Measurements from ENCODE around the gene EZR. TPM values are rescaled to one million over a fixed set of nuclear protein-coding genes. Genes with fewer than 3 reads are reported as not detected.

Gene EZR
- total RNA-seq, 1 experiment from 2014 or later, result 1,402 TPM

DNA sequence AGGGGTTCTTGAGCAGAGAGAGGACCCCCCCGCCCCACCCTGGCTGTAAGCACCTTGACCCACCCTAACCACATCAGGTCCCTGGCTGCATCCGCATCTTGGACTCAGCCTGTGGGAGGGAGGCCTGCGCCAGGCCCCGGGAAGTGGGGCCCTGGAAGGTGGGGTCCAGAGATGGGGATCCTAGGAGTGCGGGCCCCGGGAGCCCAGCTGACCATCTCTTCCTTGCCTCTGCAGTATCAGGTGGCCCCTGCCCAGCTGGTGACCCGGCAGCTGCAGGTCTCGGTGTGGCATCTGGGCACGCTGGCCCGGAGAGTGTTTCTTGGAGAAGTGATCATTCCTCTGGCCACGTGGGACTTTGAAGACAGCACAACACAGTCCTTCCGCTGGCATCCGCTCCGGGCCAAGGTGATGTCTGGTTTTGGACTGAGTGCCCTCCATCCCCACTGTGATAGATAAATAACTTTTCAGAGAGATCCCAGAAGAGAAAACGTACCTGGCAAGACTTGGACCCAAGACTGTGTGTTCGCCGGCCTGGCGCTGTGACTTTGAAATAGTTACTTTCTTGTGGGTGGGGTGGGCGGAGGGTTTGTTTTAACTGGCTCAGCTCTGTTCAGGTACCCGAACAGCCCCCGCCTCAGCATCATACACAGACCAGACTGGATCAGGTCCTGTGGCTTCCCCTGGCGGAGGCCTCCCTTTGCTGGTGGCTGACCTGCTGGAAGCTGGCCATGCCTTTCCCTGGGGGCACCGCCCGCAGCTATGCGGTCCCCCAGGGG lies 62.0 kb downstream of the EZR start:
- Histone ChIP-seq H4K20me1 (ENCODE audit: insufficient read depth) (no peaks in the 10 kb centered on the region), H2AFZ (ENCODE audit: low read depth, low read length, poor library complexity, severe bottlenecking) (no peak overlapping the region), H3K4me1 (ENCODE audit: control insufficient read depth in 1 of 2, insufficient read depth in 2 of 2, low read length in 2 of 2) (peaks cover 54 to 71% of the 10 kb centered on the region in 2 experiments), H3K4me2 (ENCODE audit: low read length) (no peak overlapping the region), H3K27me3 (ENCODE audit: insufficient read depth, low read length) (no peaks in the 10 kb centered on the region), H3K36me3 (ENCODE audit: control insufficient read depth in 1 of 2, insufficient read depth in 2 of 2, low read length in 2 of 2) (peaks cover 0 to 41% of the 10 kb centered on the region in 2 experiments; a peak in 3 of 4 replicates), H3K9ac (ENCODE audit: low read length) (0 out of 2 replicates have a peak overlapping the region, but pooled peaks have one; percentile 24), H3K27ac (ENCODE audit: low read depth, low read length) (peak overlapping the region; percentile 6; the same call in 1 of the 2 replicates), H3K9me2 (ENCODE audit: insufficient read depth) (no peaks in the 10 kb centered on the region), H3K79me2 (ENCODE audit: insufficient read depth, low read length) (peaks cover 9% of the 10 kb centered on the region; the same call in 1 of the 2 replicates), H3K9me3 (ENCODE audit: control insufficient read depth in 1 of 2, insufficient read depth in 1 of 2, low read depth in 1 of 2, low read length in 2 of 2) (no peaks in the 10 kb centered on the region), H3K4me3 (replicated peaks in 1 of 2; ENCODE audit: low read depth in 1 of 2, low read length in 2 of 2) (no peak overlapping the region)
- ChIA-PET CTCF (no interaction called here), RAD21 (ENCODE audit: low non-redundant PET in 1 of 2, low total read pairs in 2 of 2, uncharacterized antibody in 2 of 2, unreplicated experiment in 2 of 2) (no interaction called here), POLR2A (interaction anchor here (0.7 kb wide), 1 partner anchor 100 kb away, joined by 3 read pairs; no protein-coding TSS in a partner anchor)
- BruUV-seq (replicated peaks), result no TSS peak
- DNase-seq (ENCODE audit: low read depth, low spot score), result no peak
- intact Hi-C loops (cut with micrococcal nuclease), result no loop called here
- no peak for ATAC-seq
- TF ChIP-seq SP1 (IDR thresholded peaks at IDR 0.05; ENCODE audit: low read depth) (no peak), EZH2 (IDR thresholded peaks at IDR 0.05) (no peak), CEBPB (IDR thresholded peaks at IDR 0.05; ENCODE audit: low read depth) (no peak), ELF1 (IDR thresholded peaks at IDR 0.05; ENCODE audit: borderline replicate concordance, low read depth) (no peak), FOSL1 (IDR thresholded peaks at IDR 0.05; ENCODE audit: low read depth) (no peak), TCF7L2 (IDR thresholded peaks at IDR 0.05; ENCODE audit: borderline replicate concordance, extremely low read depth, insufficient read depth, insufficient read length) (no peak), EZH2phosphoT487 (IDR thresholded peaks at IDR 0.05; ENCODE audit: borderline replicate concordance) (no peak), YY1 (IDR thresholded peaks at IDR 0.05; ENCODE audit: extremely low read depth, insufficient replicate concordance, low read depth, low read length) (no peak), RAD21 (IDR thresholded peaks at IDR 0.05; ENCODE audit: low read depth) (no peak), SIN3A (IDR thresholded peaks at IDR 0.05; ENCODE audit: low read depth) (no peak), POLR2A (IDR thresholded peaks at IDR 0.05; ENCODE audit: borderline replicate concordance, extremely low read depth, insufficient read depth, insufficient read length) (no peak), POLR2AphosphoS5 (IDR thresholded peaks at IDR 0.05; ENCODE audit: low read depth, low read length) (no peak), EGR1 (IDR thresholded peaks at IDR 0.05; ENCODE audit: low read depth) (no peak), SRF (IDR thresholded peaks at IDR 0.05; ENCODE audit: low read depth) (no peak), JUND (IDR thresholded peaks at IDR 0.05) (no peak), ZFX (IDR thresholded peaks at IDR 0.05) (no peak)
- TF ChIP-seq, protein P1, sequence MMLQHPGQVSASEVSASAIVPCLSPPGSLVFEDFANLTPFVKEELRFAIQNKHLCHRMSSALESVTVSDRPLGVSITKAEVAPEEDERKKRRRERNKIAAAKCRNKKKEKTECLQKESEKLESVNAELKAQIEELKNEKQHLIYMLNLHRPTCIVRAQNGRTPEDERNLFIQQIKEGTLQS (IDR thresholded peaks at IDR 0.05), result no peak
- TF ChIP-seq, protein P2, sequence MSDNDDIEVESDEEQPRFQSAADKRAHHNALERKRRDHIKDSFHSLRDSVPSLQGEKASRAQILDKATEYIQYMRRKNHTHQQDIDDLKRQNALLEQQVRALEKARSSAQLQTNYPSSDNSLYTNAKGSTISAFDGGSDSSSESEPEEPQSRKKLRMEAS (IDR thresholded peaks at IDR 0.05), result no peak
- TF ChIP-seq, protein P3, sequence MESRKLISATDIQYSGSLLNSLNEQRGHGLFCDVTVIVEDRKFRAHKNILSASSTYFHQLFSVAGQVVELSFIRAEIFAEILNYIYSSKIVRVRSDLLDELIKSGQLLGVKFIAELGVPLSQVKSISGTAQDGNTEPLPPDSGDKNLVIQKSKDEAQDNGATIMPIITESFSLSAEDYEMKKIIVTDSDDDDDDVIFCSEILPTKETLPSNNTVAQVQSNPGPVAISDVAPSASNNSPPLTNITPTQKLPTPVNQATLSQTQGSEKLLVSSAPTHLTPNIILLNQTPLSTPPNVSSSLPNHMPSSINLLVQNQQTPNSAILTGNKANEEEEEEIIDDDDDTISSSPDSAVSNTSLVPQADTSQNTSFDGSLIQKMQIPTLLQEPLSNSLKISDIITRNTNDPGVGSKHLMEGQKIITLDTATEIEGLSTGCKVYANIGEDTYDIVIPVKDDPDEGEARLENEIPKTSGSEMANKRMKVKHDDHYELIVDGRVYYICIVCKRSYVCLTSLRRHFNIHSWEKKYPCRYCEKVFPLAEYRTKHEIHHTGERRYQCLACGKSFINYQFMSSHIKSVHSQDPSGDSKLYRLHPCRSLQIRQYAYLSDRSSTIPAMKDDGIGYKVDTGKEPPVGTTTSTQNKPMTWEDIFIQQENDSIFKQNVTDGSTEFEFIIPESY (IDR thresholded peaks at IDR 0.05; ENCODE audit: extremely low read depth, insufficient replicate concordance, low read length), result no peak

Measured in HCT116 (cell line).